Activated CD8-positive, alpha-beta memory T cell treated with anti-CD3 and anti-CD28 coated beads, Interleukin-2, amount 10 ng/mL, durations not matched to agents 7 days and 5 days (primary cell): ENCODE measurements around the gene GTF3C1. TPM values are rescaled to one million over a fixed set of nuclear protein-coding genes. Genes with fewer than 3 reads are reported as not detected.

Source experiments
- ATAC-seq: fragments of 150-1000 bp; cut with Tn5 transposase; one replicate; pipeline ENCODE4 v1.10.0; 2021; ENCODE audit warnings: moderate library complexity
- CTCF ChIA-PET: fragments of 350-600 bp; sonication (Branson Sonifier 250); formaldehyde crosslinking; loops from one replicate; lab custom pipeline; 2021; ENCODE audit warnings: antibody characterized with exemption; lab: Charles Lee
- DNase-seq: peaks from one replicate; pipeline ENCODE4 v3.0.0-alpha.2; 2020
- H3K27ac Mint-ChIP-seq: one replicate; pipeline ENCODE4 v1.8.0; 2021; ENCODE audit warnings: mild to moderate bottlenecking, mixed read lengths
- H3K27me3 Mint-ChIP-seq: one replicate; pipeline ENCODE4 v1.8.0; 2021; ENCODE audit warnings: mixed read lengths
- H3K36me3 Mint-ChIP-seq: one replicate; pipeline ENCODE4 v1.8.0; 2021; ENCODE audit warnings: mild to moderate bottlenecking, mixed read lengths
- H3K4me1 Mint-ChIP-seq: one replicate; pipeline ENCODE4 v1.8.0; 2021; ENCODE audit warnings: mixed read lengths
- H3K4me3 Mint-ChIP-seq: one replicate; pipeline ENCODE4 v1.8.0; 2021; ENCODE audit warnings: mild to moderate bottlenecking, moderate library complexity, mixed read lengths
- H3K9me3 Mint-ChIP-seq: one replicate; pipeline ENCODE4 v1.8.0; 2022; ENCODE audit warnings: low read depth, mixed read lengths
- total RNA-seq, 2 experiments: library from RNA; stranded (reverse); gene quantifications; one replicate each; pipeline ENCODE4 v1.2.3, GENCODE V29; 2021

Gene GTF3C1
- total RNA-seq: 10 to 100 TPM; 56.1 to 58.6 TPM

- CTCF ChIA-PET: interaction anchor here (0.6 to 1.1 kb wide), 2 partner anchors 16 to 182 kb away, joined by 3 read pairs; no protein-coding TSS in a partner anchor
- Mint-ChIP-seq H3K4me1 (peaks cover 37% of the 10 kb centered on the region), H3K9me3 (no peaks in the 10 kb centered on the region), H3K4me3 (peak within 1 kb of the TSS; percentile 99), H3K27ac (peak within 1 kb of the TSS; percentile 96), H3K27me3 (no peaks in the 10 kb centered on the region), H3K36me3 (peaks cover 4% of the 10 kb centered on the region)
- DNase-seq (peak; percentile 100), ATAC-seq (peak; percentile 97)
Observed at GRCh38 chr16:27549746-27550581, at the start of gene GTF3C1, which contains the start of gene KATNIP. Gene GTF3C1, minus strand, starts transcription at chr16:27549913. Its CDS starts 23 bp downstream, at chr16:27549890. Gene KATNIP, plus strand, starts transcription at chr16:27550144. Its CDS starts 27 bp downstream, at chr16:27550171.

GRCh38 chr16:27598931-27599565, 49.3 kb upstream of the GTF3C1 start:
- CTCF ChIA-PET: no interaction called here
- DNase-seq (no peak), ATAC-seq (no peak)
- H3K27ac Mint-ChIP-seq: no peak overlapping the region
- H3K27me3 Mint-ChIP-seq: no peaks in the 10 kb centered on the region
- H3K9me3 Mint-ChIP-seq: no peaks in the 10 kb centered on the region
- no peak overlapping the region for H3K4me3 Mint-ChIP-seq
- H3K36me3 Mint-ChIP-seq: no peaks in the 10 kb centered on the region
- no peaks in the 10 kb centered on the region for H3K4me1 Mint-ChIP-seq

- Mint-ChIP-seq H3K4me1 (no peaks in the 10 kb centered on the region), H3K9me3 (no peaks in the 10 kb centered on the region), H3K36me3 (no peaks in the 10 kb centered on the region), H3K4me3 (no peak overlapping the region), H3K27ac (no peak overlapping the region), H3K27me3 (no peaks in the 10 kb centered on the region)
- DNase-seq: no peak
- CTCF ChIA-PET: no interaction called here
- no peak for ATAC-seq
Observed at GRCh38 chr16:27598220-27598619, 48.5 kb upstream of the GTF3C1 start.

- CTCF ChIA-PET: interaction anchor here (1.0 kb wide), 1 partner anchor 8 kb away, joined by 3 read pairs; no protein-coding TSS in a partner anchor
- no peaks in the 10 kb centered on the region for H3K27me3 Mint-ChIP-seq
Observed at GRCh38 chr16:27597361-27597760, 47.6 kb upstream of the GTF3C1 start.

GRCh38 chr16:27596411-27596810, 46.7 kb upstream of the GTF3C1 start:
- no peak overlapping the region for H3K4me3 Mint-ChIP-seq
- no peak for DNase-seq
- no peaks in the 10 kb centered on the region for H3K9me3 Mint-ChIP-seq
- no peak for ATAC-seq
- no peak overlapping the region for H3K27ac Mint-ChIP-seq
- no peaks in the 10 kb centered on the region for H3K4me1 Mint-ChIP-seq
- no peaks in the 10 kb centered on the region for H3K27me3 Mint-ChIP-seq
- H3K36me3 Mint-ChIP-seq: no peaks in the 10 kb centered on the region
- CTCF ChIA-PET: interaction anchor here (1.0 kb wide), 1 partner anchor 9 kb away, joined by 3 read pairs; no protein-coding TSS in a partner anchor

More at GRCh38 chr16:27597361-27597760, 47.6 kb upstream of the GTF3C1 start:
- Mint-ChIP-seq H3K4me3 (no peak overlapping the region), H3K4me1 (no peaks in the 10 kb centered on the region), H3K27ac (no peak overlapping the region), H3K36me3 (no peaks in the 10 kb centered on the region), H3K9me3 (no peaks in the 10 kb centered on the region)
- ATAC-seq: no peak
- no peak for DNase-seq

- DNase-seq (no peak), ATAC-seq (no peak)
- CTCF ChIA-PET: no interaction called here
- H3K27me3 Mint-ChIP-seq: no peaks in the 10 kb centered on the region
- no peaks in the 10 kb centered on the region for H3K4me1 Mint-ChIP-seq
- H3K36me3 Mint-ChIP-seq: no peaks in the 10 kb centered on the region
- H3K4me3 Mint-ChIP-seq: no peak overlapping the region
- no peak overlapping the region for H3K27ac Mint-ChIP-seq
- no peaks in the 10 kb centered on the region for H3K9me3 Mint-ChIP-seq
Observed at GRCh38 chr16:27595993-27596392, 46.3 kb upstream of the GTF3C1 start.

GRCh38 chr16:27595475-27595874, 45.8 kb upstream of the GTF3C1 start:
- Mint-ChIP-seq H3K4me3 (no peak overlapping the region), H3K27ac (no peak overlapping the region)
- CTCF ChIA-PET: no interaction called here

GRCh38 chr16:27591837-27592236, 42.1 kb upstream of the GTF3C1 start:
- H3K4me3 Mint-ChIP-seq: no peak overlapping the region
- no peaks in the 10 kb centered on the region for H3K27me3 Mint-ChIP-seq
- no peak overlapping the region for H3K27ac Mint-ChIP-seq
- no peaks in the 10 kb centered on the region for H3K9me3 Mint-ChIP-seq
- CTCF ChIA-PET: no interaction called here
- H3K4me1 Mint-ChIP-seq: no peaks in the 10 kb centered on the region
- no peak for DNase-seq
- H3K36me3 Mint-ChIP-seq: peaks cover 3% of the 10 kb centered on the region
- no peak for ATAC-seq

More at GRCh38 chr16:27595475-27595874, 45.8 kb upstream of the GTF3C1 start:
- DNase-seq (no peak), ATAC-seq (no peak)
- Mint-ChIP-seq H3K27me3 (no peaks in the 10 kb centered on the region), H3K36me3 (no peaks in the 10 kb centered on the region), H3K4me1 (no peaks in the 10 kb centered on the region), H3K9me3 (no peaks in the 10 kb centered on the region)

GRCh38 chr16:27588057-27588456, 38.3 kb upstream of the GTF3C1 start:
- no peak for DNase-seq
- H3K9me3 Mint-ChIP-seq: no peaks in the 10 kb centered on the region
- CTCF ChIA-PET: no interaction called here
- no peak overlapping the region for H3K27ac Mint-ChIP-seq
- H3K36me3 Mint-ChIP-seq: peaks cover 5% of the 10 kb centered on the region
- H3K27me3 Mint-ChIP-seq: no peaks in the 10 kb centered on the region
- H3K4me3 Mint-ChIP-seq: no peak overlapping the region
- no peaks in the 10 kb centered on the region for H3K4me1 Mint-ChIP-seq
- ATAC-seq: no peak

- ATAC-seq (no peak), DNase-seq (no peak)
- Mint-ChIP-seq H3K27ac (no peak overlapping the region), H3K4me1 (no peaks in the 10 kb centered on the region), H3K9me3 (no peaks in the 10 kb centered on the region), H3K4me3 (no peak overlapping the region), H3K36me3 (peaks cover 5% of the 10 kb centered on the region), H3K27me3 (no peaks in the 10 kb centered on the region)
- CTCF ChIA-PET: no interaction called here
Observed at GRCh38 chr16:27586711-27587110, 37.0 kb upstream of the GTF3C1 start.

GRCh38 chr16:27585200-27585599, 35.5 kb upstream of the GTF3C1 start:
- Mint-ChIP-seq H3K36me3 (peaks cover 5% of the 10 kb centered on the region), H3K9me3 (no peaks in the 10 kb centered on the region), H3K4me1 (no peaks in the 10 kb centered on the region), H3K27ac (no peak overlapping the region), H3K27me3 (no peaks in the 10 kb centered on the region), H3K4me3 (no peak overlapping the region)
- CTCF ChIA-PET: no interaction called here
- ATAC-seq: no peak
- no peak for DNase-seq

- no peak overlapping the region for H3K27ac Mint-ChIP-seq
- peaks cover 13% of the 10 kb centered on the region for H3K4me1 Mint-ChIP-seq
- no peaks in the 10 kb centered on the region for H3K9me3 Mint-ChIP-seq
- no peaks in the 10 kb centered on the region for H3K27me3 Mint-ChIP-seq
- DNase-seq (no peak), ATAC-seq (no peak)
- no peak overlapping the region for H3K4me3 Mint-ChIP-seq
- CTCF ChIA-PET: interaction anchor here (1.6 kb wide), 1 partner anchor 21 kb away, joined by 5 read pairs; no protein-coding TSS in a partner anchor
- H3K36me3 Mint-ChIP-seq: peaks cover 4% of the 10 kb centered on the region
Observed at GRCh38 chr16:27583634-27584033, 33.9 kb upstream of the GTF3C1 start.

- Mint-ChIP-seq H3K4me3 (no peak overlapping the region), H3K27me3 (no peaks in the 10 kb centered on the region), H3K36me3 (peaks cover 4% of the 10 kb centered on the region), H3K27ac (no peak overlapping the region), H3K9me3 (no peaks in the 10 kb centered on the region), H3K4me1 (peaks cover 18% of the 10 kb centered on the region)
- DNase-seq: no peak
- ATAC-seq: no peak
- CTCF ChIA-PET: interaction anchor here (1.6 kb wide), 1 partner anchor 22 kb away, joined by 5 read pairs; no protein-coding TSS in a partner anchor
Observed at GRCh38 chr16:27582883-27583282, 33.2 kb upstream of the GTF3C1 start.
